Activated CD8-positive, alpha-beta T cell treated with anti-CD3 and anti-CD28 coated beads, Interleukin-2, amount 10 ng/mL, durations not matched to agents 7 days and 5 days (primary cell): ENCODE results near the gene HSPA1A. TPM values are rescaled to one million over a fixed set of nuclear protein-coding genes. Genes with fewer than 3 reads are reported as not detected.

Source experiments
- ATAC-seq: fragments of 150-1000 bp; cut with Tn5 transposase; one replicate; pipeline ENCODE4 v1.10.0; 2021; ENCODE audit warnings: moderate library complexity
- CTCF ChIA-PET: fragments of 350-600 bp; sonication (Branson Sonifier 250); formaldehyde crosslinking; loops from one replicate; lab custom pipeline; 2021; ENCODE audit warnings: antibody characterized with exemption; lab: Charles Lee
- POLR2A ChIA-PET: fragments of 350-600 bp; sonication (Branson Sonifier 250); formaldehyde crosslinking; loops from one replicate; lab custom pipeline; 2021; ENCODE audit warnings: antibody characterized with exemption; lab: Charles Lee
- DNase-seq: peaks from one replicate; pipeline ENCODE4 v3.0.0-alpha.2; 2020
- H3K27ac Mint-ChIP-seq: one replicate; pipeline ENCODE4 v1.8.0; 2021; ENCODE audit warnings: mild to moderate bottlenecking, mixed read lengths
- H3K27me3 Mint-ChIP-seq: one replicate; pipeline ENCODE4 v1.8.0; 2021; ENCODE audit warnings: low read depth, mixed read lengths
- H3K36me3 Mint-ChIP-seq: one replicate; pipeline ENCODE4 v1.8.0; 2021; ENCODE audit warnings: low read depth, mixed read lengths
- H3K4me1 Mint-ChIP-seq: one replicate; pipeline ENCODE4 v1.8.0; 2021; ENCODE audit warnings: low read depth, mixed read lengths
- H3K4me3 Mint-ChIP-seq: one replicate; pipeline ENCODE4 v1.8.0; 2021; ENCODE audit warnings: mild to moderate bottlenecking, mixed read lengths
- H3K9me3 Mint-ChIP-seq: one replicate; pipeline ENCODE4 v1.8.0; 2022; ENCODE audit warnings: mixed read lengths; ENCODE audit not compliant: insufficient read depth
- total RNA-seq, 2 experiments: library from RNA; stranded (reverse); gene quantifications; one replicate each; pipeline ENCODE4 v1.2.3, GENCODE V29; 2021

HSPA1A gene
- total RNA-seq, 2 experiments from 2014 or later: 75.6 to 75.7 TPM

- ChIA-PET CTCF (interaction anchor here (1.0 to 2.2 kb wide), 4 partner anchors 15 to 159 kb away, joined by 3 to 9 read pairs (median 4); no protein-coding TSS in a partner anchor), POLR2A (interaction anchor here (0.6 to 1.9 kb wide), 3 partner anchors 36 to 39 kb away, joined by 3 to 12 read pairs (median 3); partner anchors contain the start of genes CLIC1 and MSH5)
- Mint-ChIP-seq H3K36me3 (peaks cover 24% of the 10 kb centered on the region), H3K27me3 (no peaks in the 10 kb centered on the region), H3K4me3 (peak overlapping the region; percentile 50), H3K27ac (peak overlapping the region; percentile 91), H3K9me3 (no peaks in the 10 kb centered on the region), H3K4me1 (peaks cover 51% of the 10 kb centered on the region)
- DNase-seq: no peak
- no peak for ATAC-seq
Observed at GRCh38 chr6:31775633-31776484, 39.5 kb upstream of the HSPA1A start.

GRCh38 chr6:31776485-31776988, 38.8 kb upstream of the HSPA1A start:
- peak; percentile 20 for ATAC-seq
- ChIA-PET POLR2A (interaction anchor here (1.3 to 1.8 kb wide), 3 partner anchors 36 to 41 kb away, joined by 3 to 9 read pairs (median 3); partner anchors contain the start of gene MSH5), CTCF (interaction anchor here (2.0 kb wide), 1 partner anchor 14 kb away, joined by 14 read pairs; no protein-coding TSS in a partner anchor)
- no peaks in the 10 kb centered on the region for H3K9me3 Mint-ChIP-seq
- no peak for DNase-seq
- no peaks in the 10 kb centered on the region for H3K27me3 Mint-ChIP-seq
- peaks cover 22% of the 10 kb centered on the region for H3K36me3 Mint-ChIP-seq
- peak overlapping the region; percentile 91 for H3K27ac Mint-ChIP-seq
- peak overlapping the region; percentile 50 for H3K4me3 Mint-ChIP-seq
- peaks cover 45% of the 10 kb centered on the region for H3K4me1 Mint-ChIP-seq

GRCh38 chr6:31776989-31777666, 38.2 kb upstream of the HSPA1A start, which contains the start of gene VWA7:
Gene VWA7, minus strand, starts transcription at chr6:31777328. Its CDS starts 549 bp downstream, at chr6:31776779.
- CTCF ChIA-PET: interaction anchor here (0.7 to 2.0 kb wide), 3 partner anchors 11 to 50 kb away, joined by 3 to 14 read pairs (median 4); no protein-coding TSS in a partner anchor
- peak; percentile 81 for DNase-seq
- no peaks in the 10 kb centered on the region for H3K27me3 Mint-ChIP-seq
- H3K36me3 Mint-ChIP-seq: peaks cover 22% of the 10 kb centered on the region
- peak within 1 kb of the TSS; percentile 50 for H3K4me3 Mint-ChIP-seq
- H3K9me3 Mint-ChIP-seq: no peaks in the 10 kb centered on the region
- H3K4me1 Mint-ChIP-seq: peaks cover 41% of the 10 kb centered on the region
- POLR2A ChIA-PET: interaction anchor here (1.0 to 1.8 kb wide), 4 partner anchors 30 to 41 kb away, joined by 3 to 9 read pairs (median 4); partner anchors contain the start of genes LSM2 and MSH5
- H3K27ac Mint-ChIP-seq: peak within 1 kb of the TSS; percentile 91
- ATAC-seq: peak; percentile 80

GRCh38 chr6:31777667-31778050, 37.7 kb upstream of the HSPA1A start:
- peaks cover 38% of the 10 kb centered on the region for H3K4me1 Mint-ChIP-seq
- DNase-seq (no peak), ATAC-seq (no peak)
- H3K27ac Mint-ChIP-seq: peak overlapping the region; percentile 91
- no peak overlapping the region for H3K4me3 Mint-ChIP-seq
- H3K36me3 Mint-ChIP-seq: peaks cover 26% of the 10 kb centered on the region
- no peaks in the 10 kb centered on the region for H3K9me3 Mint-ChIP-seq
- no peaks in the 10 kb centered on the region for H3K27me3 Mint-ChIP-seq
- ChIA-PET CTCF (interaction anchor here (0.7 to 2.0 kb wide), 4 partner anchors 8 to 51 kb away, joined by 3 to 14 read pairs (median 4); no protein-coding TSS in a partner anchor), POLR2A (interaction anchor here (1.0 to 1.8 kb wide), 4 partner anchors 29 to 40 kb away, joined by 3 to 9 read pairs (median 4); partner anchors contain the start of genes LSM2 and MSH5)

- H3K27me3 Mint-ChIP-seq: no peaks in the 10 kb centered on the region
- H3K4me3 Mint-ChIP-seq: no peak overlapping the region
- CTCF ChIA-PET: interaction anchor here (0.7 to 2.0 kb wide), 4 partner anchors 9 to 51 kb away, joined by 3 to 14 read pairs (median 4); no protein-coding TSS in a partner anchor
- H3K4me1 Mint-ChIP-seq: peaks cover 32% of the 10 kb centered on the region
- peaks cover 31% of the 10 kb centered on the region for H3K36me3 Mint-ChIP-seq
- DNase-seq (no peak), ATAC-seq (no peak)
- no peaks in the 10 kb centered on the region for H3K9me3 Mint-ChIP-seq
- POLR2A ChIA-PET: interaction anchor here (1.0 to 1.8 kb wide), 2 partner anchors 29 to 38 kb away, joined by 5 to 9 read pairs; partner anchors contain the start of genes LSM2 and MSH5
- peak overlapping the region; percentile 91 for H3K27ac Mint-ChIP-seq
Observed at GRCh38 chr6:31778193-31778592, 37.1 kb upstream of the HSPA1A start.

- peaks cover 30% of the 10 kb centered on the region for H3K4me1 Mint-ChIP-seq
- POLR2A ChIA-PET: interaction anchor here (0.6 to 1.0 kb wide), 2 partner anchors 12 to 39 kb away, joined by 3 to 4 read pairs; partner anchors contain the start of gene MSH5
- H3K9me3 Mint-ChIP-seq: no peaks in the 10 kb centered on the region
- peaks cover 35% of the 10 kb centered on the region for H3K36me3 Mint-ChIP-seq
- DNase-seq: no peak
- ATAC-seq: no peak
- CTCF ChIA-PET: interaction anchor here (1.2 to 1.3 kb wide), 2 partner anchors 10 to 12 kb away, joined by 3 to 5 read pairs; no protein-coding TSS in a partner anchor
- H3K27ac Mint-ChIP-seq: no peak overlapping the region
- no peaks in the 10 kb centered on the region for H3K27me3 Mint-ChIP-seq
- H3K4me3 Mint-ChIP-seq: no peak overlapping the region
Observed at GRCh38 chr6:31778999-31779885, 36.1 kb upstream of the HSPA1A start.

- H3K4me1 Mint-ChIP-seq: peaks cover 30% of the 10 kb centered on the region
- no peaks in the 10 kb centered on the region for H3K9me3 Mint-ChIP-seq
- ChIA-PET POLR2A (no interaction called here), CTCF (interaction anchor here (1.2 to 1.8 kb wide), 2 partner anchors 10 to 11 kb away, joined by 3 to 8 read pairs; no protein-coding TSS in a partner anchor)
- no peak overlapping the region for H3K4me3 Mint-ChIP-seq
- no peak overlapping the region for H3K27ac Mint-ChIP-seq
- DNase-seq (no peak), ATAC-seq (no peak)
- peaks cover 41% of the 10 kb centered on the region for H3K36me3 Mint-ChIP-seq
- H3K27me3 Mint-ChIP-seq: no peaks in the 10 kb centered on the region
Observed at GRCh38 chr6:31779908-31780307, 35.4 kb upstream of the HSPA1A start.

- Mint-ChIP-seq H3K27ac (no peak overlapping the region), H3K36me3 (peaks cover 41% of the 10 kb centered on the region), H3K27me3 (no peaks in the 10 kb centered on the region), H3K4me1 (peaks cover 23% of the 10 kb centered on the region), H3K4me3 (no peak overlapping the region), H3K9me3 (no peaks in the 10 kb centered on the region)
- CTCF ChIA-PET: interaction anchor here (1.1 to 1.8 kb wide), 2 partner anchors 10 to 11 kb away, joined by 5 to 8 read pairs; no protein-coding TSS in a partner anchor
- POLR2A ChIA-PET: no interaction called here
- DNase-seq: no peak
- no peak for ATAC-seq
Observed at GRCh38 chr6:31780507-31781243, 34.7 kb upstream of the HSPA1A start.

GRCh38 chr6:31781244-31782125, 33.9 kb upstream of the HSPA1A start:
- no peak overlapping the region for H3K27ac Mint-ChIP-seq
- H3K9me3 Mint-ChIP-seq: no peaks in the 10 kb centered on the region
- no peaks in the 10 kb centered on the region for H3K27me3 Mint-ChIP-seq
- ChIA-PET CTCF (interaction anchor here (1.1 to 1.8 kb wide), 2 partner anchors 10 to 12 kb away, joined by 5 to 8 read pairs; no protein-coding TSS in a partner anchor), POLR2A (no interaction called here)
- DNase-seq (no peak), ATAC-seq (no peak)
- no peak overlapping the region for H3K4me3 Mint-ChIP-seq
- H3K36me3 Mint-ChIP-seq: peaks cover 43% of the 10 kb centered on the region
- H3K4me1 Mint-ChIP-seq: peaks cover 15% of the 10 kb centered on the region
